Forelimb muscle (tissue), 1 donor: ENCODE results near the gene SIGLEC8. TPM values are rescaled to one million over a fixed set of nuclear protein-coding genes. Genes with fewer than 3 reads are reported as not detected.
"Not testable (repeated sequence)": the region's sequence is repeated elsewhere in the genome, so short reads cannot be mapped to it uniquely, and the experiment has no call there.

Source experiments
- DNase-seq: peaks from one replicate; pipeline ENCODE4 v3.0.0-alpha.2; 2013; ENCODE audit warnings: low read depth
- polyA plus RNA-seq: library from polyadenylated mRNA; unstranded; fragments of 120-200 nt; gene quantifications from one replicate; pipeline ENCODE4 v1.2.1, GENCODE V29; 2013; ENCODE audit not compliant: insufficient read length

SIGLEC8 gene
- polyA plus RNA-seq, 1 donor, result not detected

GRCh38 chr19:51447510-51447909 is 10.7 kb downstream of the SIGLEC8 start:
- DNase-seq, result not testable (repeated sequence)

GRCh38 chr19:51441410-51442390 is 16.6 kb downstream of the SIGLEC8 start:
- DNase-seq, result no peak

GRCh38 chr19:51440846-51441409 is 17.3 kb downstream of the SIGLEC8 start:
- DNase-seq, result no peak

- no peak for DNase-seq
These were observed 18.2 kb downstream of the SIGLEC8 start for GRCh38 chr19:51440052-51440451.

GRCh38 chr19:51439021-51439465 is 19.2 kb downstream of the SIGLEC8 start:
- no peak for DNase-seq

GRCh38 chr19:51434456-51434855 is 23.8 kb downstream of the SIGLEC8 start:
- no peak for DNase-seq

- no peak for DNase-seq
These were observed 25.2 kb downstream of the SIGLEC8 start for GRCh38 chr19:51433043-51433442.

GRCh38 chr19:51431124-51431523 is 27.1 kb downstream of the SIGLEC8 start:
- DNase-seq, result no peak

- no peak for DNase-seq
These were observed 28.0 kb downstream of the SIGLEC8 start for GRCh38 chr19:51430221-51430620.

GRCh38 chr19:51427201-51427600 is 31.1 kb downstream of the SIGLEC8 start:
- no peak for DNase-seq

- DNase-seq, result no peak
These were observed 36.2 kb downstream of the SIGLEC8 start for GRCh38 chr19:51422053-51422448.

GRCh38 chr19:51421229-51422052 is 36.8 kb downstream of the SIGLEC8 start:
- DNase-seq, result no peak

- DNase-seq, result not testable (repeated sequence)
These were observed 37.7 kb downstream of the SIGLEC8 start for GRCh38 chr19:51420511-51420910.

GRCh38 chr19:51418707-51419106 is 39.5 kb downstream of the SIGLEC8 start:
- DNase-seq, result no peak

- DNase-seq, result no peak
These were observed 40.5 kb downstream of the SIGLEC8 start for GRCh38 chr19:51417810-51418157.

- no peak for DNase-seq
These were observed 41.0 kb downstream of the SIGLEC8 start, which contains the start of gene SIGLEC10 for GRCh38 chr19:51417107-51417809. Gene SIGLEC10 (minus strand): TSS chr19:51417642. CDS start chr19:51417581, 61 bp downstream.

GRCh38 chr19:51416422-51416821 is 41.8 kb downstream of the SIGLEC8 start:
- DNase-seq, result not testable (repeated sequence)

GRCh38 chr19:51415187-51415586 is 43.1 kb downstream of the SIGLEC8 start:
- DNase-seq, result no peak

GRCh38 chr19:51410950-51411748 is 47.1 kb downstream of the SIGLEC8 start:
- no peak for DNase-seq

GRCh38 chr19:51407511-51408131 is 50.6 kb downstream of the SIGLEC8 start:
- DNase-seq, result no peak
